Fibroblast of pulmonary artery (primary cell): Measurements from ENCODE around the gene SYTL3.

Source experiments
- DNase-seq: peaks from one replicate; pipeline ENCODE4 v3.0.0-alpha.2; 2010; ENCODE audit warnings: low read depth
- H3K4me3 ChIP-seq: replicated peaks from 2 replicates; pipeline ENCODE4 v1.5.1; 2011; ENCODE audit warnings: low read depth, mild to moderate bottlenecking, control low read depth, low read length, moderate library complexity
- TF ChIP-seq, protein P1 (sequence below): IDR thresholded peaks from 2 replicates; pipeline ENCODE4 v1.5.1; 2011; ENCODE audit warnings: mild to moderate bottlenecking, control low read depth, low read length, inconsistent platforms; ENCODE audit errors: missing control alignments

Gene SYTL3

DNA sequence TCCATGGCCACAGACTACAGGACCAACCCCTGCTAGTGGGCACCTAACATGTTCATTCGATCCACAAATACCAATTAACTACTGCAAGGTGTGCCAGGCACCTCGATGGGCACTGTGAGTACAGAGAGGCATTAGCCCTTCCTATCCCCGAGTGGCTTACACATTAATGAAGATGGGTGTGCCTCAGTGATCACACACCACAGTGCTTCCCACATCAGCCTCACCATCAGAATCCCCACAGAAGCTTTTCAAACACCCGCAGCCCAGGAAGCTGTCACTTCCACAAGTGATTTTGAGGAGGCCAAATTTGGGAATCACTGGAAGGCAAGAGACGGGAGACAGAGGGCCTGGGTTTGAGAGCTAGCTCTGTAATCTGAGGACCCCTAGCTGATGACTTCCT is 145.7 kb downstream of the SYTL3 start:
- TF ChIP-seq, protein P1, sequence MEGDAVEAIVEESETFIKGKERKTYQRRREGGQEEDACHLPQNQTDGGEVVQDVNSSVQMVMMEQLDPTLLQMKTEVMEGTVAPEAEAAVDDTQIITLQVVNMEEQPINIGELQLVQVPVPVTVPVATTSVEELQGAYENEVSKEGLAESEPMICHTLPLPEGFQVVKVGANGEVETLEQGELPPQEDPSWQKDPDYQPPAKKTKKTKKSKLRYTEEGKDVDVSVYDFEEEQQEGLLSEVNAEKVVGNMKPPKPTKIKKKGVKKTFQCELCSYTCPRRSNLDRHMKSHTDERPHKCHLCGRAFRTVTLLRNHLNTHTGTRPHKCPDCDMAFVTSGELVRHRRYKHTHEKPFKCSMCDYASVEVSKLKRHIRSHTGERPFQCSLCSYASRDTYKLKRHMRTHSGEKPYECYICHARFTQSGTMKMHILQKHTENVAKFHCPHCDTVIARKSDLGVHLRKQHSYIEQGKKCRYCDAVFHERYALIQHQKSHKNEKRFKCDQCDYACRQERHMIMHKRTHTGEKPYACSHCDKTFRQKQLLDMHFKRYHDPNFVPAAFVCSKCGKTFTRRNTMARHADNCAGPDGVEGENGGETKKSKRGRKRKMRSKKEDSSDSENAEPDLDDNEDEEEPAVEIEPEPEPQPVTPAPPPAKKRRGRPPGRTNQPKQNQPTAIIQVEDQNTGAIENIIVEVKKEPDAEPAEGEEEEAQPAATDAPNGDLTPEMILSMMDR = no peak
- no peak overlapping the region for H3K4me3 ChIP-seq
- no peak for DNase-seq

DNA sequence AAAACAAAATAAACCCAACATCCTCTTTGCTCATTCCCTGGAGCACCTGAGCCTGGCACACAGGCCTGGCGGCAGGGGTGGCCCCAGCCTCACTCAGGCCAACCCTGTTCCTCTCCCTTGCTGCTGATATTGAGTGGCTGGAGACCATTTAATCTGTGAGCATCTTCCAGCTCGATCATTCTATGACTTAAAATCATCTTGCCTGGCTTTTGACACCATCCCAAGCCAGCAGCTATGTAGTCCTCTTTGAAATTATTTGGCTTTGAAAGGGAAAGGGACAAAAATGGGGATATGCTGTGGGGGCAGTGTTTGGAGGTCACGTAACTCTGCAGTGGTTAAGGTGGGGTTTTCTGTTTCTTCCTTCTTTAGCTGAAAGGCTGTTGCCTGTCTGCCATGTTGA is 146.5 kb downstream of the SYTL3 start:
- no peak for DNase-seq
- no peak overlapping the region for H3K4me3 ChIP-seq
- TF ChIP-seq, protein P1 = no peak

DNA sequence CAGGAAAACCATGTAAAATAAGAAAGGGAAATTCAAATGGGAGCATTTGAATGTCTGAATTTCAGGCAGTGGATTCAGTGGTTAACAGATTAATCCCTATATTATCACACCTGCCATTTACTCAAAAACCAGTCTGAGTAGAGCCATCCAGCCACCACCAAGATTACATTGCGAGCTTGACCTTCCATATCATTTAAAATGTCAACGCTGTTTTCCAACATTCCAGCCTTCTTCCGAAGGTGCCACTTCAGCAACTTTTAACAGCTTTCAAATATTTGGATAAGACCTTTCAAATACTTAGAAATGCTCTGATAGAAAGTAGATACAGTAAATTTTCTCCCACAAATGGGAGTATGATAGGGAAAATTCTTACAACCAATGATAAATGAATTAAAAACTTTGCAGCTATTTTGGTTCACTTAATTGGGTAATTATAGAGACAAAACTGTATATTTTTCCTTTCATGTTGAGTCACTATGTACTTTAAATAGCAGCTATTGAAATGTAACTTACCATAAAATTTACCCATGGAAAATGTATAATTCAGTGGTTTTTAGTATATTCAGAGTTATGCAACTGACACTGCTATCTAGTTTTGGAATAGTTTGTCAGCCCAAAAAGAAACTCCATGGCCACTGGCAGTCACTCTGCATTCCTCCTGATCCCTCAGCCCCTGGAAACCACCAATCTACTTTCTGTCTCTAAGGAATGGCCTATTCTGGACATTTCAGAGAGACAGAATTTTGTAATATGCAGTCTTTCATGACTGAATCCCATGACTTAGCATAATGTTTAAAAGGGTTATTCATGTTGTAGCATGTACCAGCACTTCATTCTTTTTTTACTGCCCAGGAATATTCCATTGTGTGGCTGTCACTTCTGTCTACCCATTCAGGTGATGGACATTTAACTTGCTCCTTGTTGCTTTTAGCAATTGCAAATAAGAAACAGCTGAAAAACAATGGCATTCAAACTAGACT is 147.8 kb downstream of the SYTL3 start:
- H3K4me3 ChIP-seq = no peak overlapping the region
- TF ChIP-seq, protein P1 = no peak
- DNase-seq = peak; percentile 88

DNA sequence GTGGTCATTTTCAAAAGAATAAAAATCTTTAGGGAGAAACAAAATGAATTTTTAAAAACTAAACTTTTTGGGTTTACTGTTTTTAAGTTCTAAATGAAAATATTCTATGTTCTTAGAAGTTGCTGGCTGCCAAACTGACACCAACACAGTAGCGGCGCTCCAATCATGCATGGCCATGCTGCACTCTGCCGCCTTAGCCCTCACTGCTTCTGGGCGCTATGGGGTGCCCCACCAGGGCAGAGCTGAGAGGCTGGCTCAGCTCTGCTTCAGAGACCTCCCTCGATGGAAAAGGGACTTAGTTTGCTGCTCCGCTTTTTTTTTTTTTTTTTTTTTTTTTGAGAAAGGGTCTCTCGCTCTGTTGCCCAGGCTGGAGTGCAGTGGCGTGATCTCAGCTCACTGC is 148.5 kb downstream of the SYTL3 start:
- H3K4me3 ChIP-seq = no peak overlapping the region
- DNase-seq = no peak
- TF ChIP-seq, protein P1 = no peak

DNA sequence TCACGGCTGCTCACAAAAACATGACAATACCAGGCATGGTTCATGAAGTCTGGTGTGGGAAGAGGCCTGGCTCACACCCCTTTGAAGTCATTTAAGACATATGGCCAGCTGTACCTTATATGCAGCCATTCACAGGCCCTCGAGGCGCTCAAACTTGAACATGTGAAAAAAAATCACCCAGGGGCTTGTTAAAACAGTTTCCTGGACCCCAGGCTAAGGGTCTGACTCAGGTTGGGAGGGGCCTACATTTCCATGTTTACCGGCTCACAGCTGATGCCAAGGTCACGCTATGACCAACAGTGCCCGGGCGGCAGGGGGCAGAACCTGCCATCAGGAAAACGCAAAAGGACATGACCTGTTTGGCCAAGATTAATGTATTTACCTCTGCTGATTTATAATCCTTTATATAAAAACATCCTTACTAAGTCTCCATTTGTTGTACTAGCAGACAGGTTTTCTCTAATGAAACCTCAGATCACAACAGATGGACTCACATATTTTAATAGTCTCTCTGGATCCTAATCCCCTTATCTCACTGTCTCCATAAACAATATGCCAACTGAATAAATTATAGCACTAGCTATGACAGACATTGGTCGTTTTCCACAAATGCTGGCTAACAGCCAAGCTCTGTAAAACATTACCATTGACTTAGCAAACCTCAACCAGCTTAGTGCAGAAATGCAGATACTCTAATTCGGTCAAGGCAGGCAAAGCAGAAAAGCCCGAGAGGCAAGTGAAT is 149.4 kb downstream of the SYTL3 start:
- H3K4me3 ChIP-seq = no peak overlapping the region
- peak; percentile 59 for DNase-seq
- TF ChIP-seq, protein P1 = no peak

DNA sequence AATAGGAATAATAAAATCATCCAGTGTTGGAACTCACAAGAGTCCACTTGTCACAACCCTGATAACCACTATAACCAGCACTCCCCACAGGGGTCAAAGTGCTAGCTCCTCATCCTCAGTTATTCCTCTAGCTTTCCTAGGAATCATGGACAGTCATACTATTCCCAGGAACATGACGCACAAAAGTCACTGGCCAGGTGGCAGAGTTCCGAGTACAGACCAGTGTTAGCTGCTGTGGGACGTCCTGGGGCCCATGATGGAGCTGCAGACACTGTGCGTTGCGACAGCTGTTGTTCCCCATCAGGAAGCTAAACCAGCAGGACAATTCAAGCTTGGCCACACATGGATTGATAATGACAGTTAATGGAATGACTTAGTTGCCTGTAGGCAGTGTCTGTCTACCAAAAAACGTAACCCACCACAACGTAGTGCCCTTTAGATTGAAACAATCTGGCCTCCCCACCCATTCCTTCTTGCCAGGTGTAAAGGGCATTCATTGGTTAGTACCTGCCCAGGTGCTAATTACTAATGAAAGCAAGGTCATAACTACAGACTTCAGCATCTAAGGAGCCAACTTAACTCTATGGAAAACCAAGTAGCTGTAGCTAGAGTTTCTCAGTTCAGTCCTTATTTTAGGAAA is 151.9 kb downstream of the SYTL3 start:
- TF ChIP-seq, protein P1 = no peak
- DNase-seq = no peak
- H3K4me3 ChIP-seq = no peak overlapping the region
